Breast epithelium (tissue), 3 donors: Measurements from ENCODE around the gene CCDC92.

Experiments
- POLR2A ChIP-seq: fragments of 450-650 bp; IDR thresholded peaks from one replicate; pipeline ENCODE4 v1.6.1; 2016; ENCODE audit warnings: antibody characterized with exemption, mild to moderate bottlenecking, moderate library complexity
- TF ChIP-seq, protein P1 (sequence below), 3 donors: fragments of 450-650 bp; IDR thresholded peaks; one replicate each; pipeline ENCODE4 v1.5.1; 2016 to 2017; ENCODE audit warnings: antibody characterized with exemption in 3 of 3, mild to moderate bottlenecking in 3 of 3, moderate library complexity in 3 of 3

- TF ChIP-seq POLR2A: no peak
- TF ChIP-seq, protein P1, sequence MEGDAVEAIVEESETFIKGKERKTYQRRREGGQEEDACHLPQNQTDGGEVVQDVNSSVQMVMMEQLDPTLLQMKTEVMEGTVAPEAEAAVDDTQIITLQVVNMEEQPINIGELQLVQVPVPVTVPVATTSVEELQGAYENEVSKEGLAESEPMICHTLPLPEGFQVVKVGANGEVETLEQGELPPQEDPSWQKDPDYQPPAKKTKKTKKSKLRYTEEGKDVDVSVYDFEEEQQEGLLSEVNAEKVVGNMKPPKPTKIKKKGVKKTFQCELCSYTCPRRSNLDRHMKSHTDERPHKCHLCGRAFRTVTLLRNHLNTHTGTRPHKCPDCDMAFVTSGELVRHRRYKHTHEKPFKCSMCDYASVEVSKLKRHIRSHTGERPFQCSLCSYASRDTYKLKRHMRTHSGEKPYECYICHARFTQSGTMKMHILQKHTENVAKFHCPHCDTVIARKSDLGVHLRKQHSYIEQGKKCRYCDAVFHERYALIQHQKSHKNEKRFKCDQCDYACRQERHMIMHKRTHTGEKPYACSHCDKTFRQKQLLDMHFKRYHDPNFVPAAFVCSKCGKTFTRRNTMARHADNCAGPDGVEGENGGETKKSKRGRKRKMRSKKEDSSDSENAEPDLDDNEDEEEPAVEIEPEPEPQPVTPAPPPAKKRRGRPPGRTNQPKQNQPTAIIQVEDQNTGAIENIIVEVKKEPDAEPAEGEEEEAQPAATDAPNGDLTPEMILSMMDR (IDR thresholded peaks at IDR 0.05): no peak
Measured at GRCh38 chr12:123889848-123890535, 82.6 kb downstream of the CCDC92 start.
